Endothelial cell of umbilical vein (primary cell): ENCODE measurements around the gene CFAP65.

Experiments
- EZH2 ChIP-seq: IDR thresholded peaks from 2 replicates; pipeline ENCODE4 v1.6.1; 2012; ENCODE audit warnings: borderline replicate concordance, low read depth, mild to moderate bottlenecking, moderate library complexity, low read length, inconsistent platforms; ENCODE audit not compliant: severe bottlenecking
- FOS ChIP-seq: IDR thresholded peaks from 2 replicates; pipeline ENCODE4 v1.6.1; 2011; ENCODE audit warnings: mild to moderate bottlenecking, low read length, moderate library complexity, borderline replicate concordance; ENCODE audit not compliant: insufficient read depth
- JUN ChIP-seq: IDR thresholded peaks from 2 replicates; pipeline ENCODE4 v1.6.1; 2011; ENCODE audit warnings: borderline replicate concordance, low read depth; ENCODE audit not compliant: insufficient read length, insufficient read depth
- POLR2A ChIP-seq: IDR thresholded peaks from 2 replicates; pipeline ENCODE4 v1.6.1; 2012; ENCODE audit warnings: low read depth, mild to moderate bottlenecking, control low read depth, low read length
- TF ChIP-seq, protein P1 (sequence below), 2 donors: IDR thresholded peaks; 1 replicate in 1 of 2; 2 replicates in 1 of 2; pipeline ENCODE4 v1.5.1; 2011; ENCODE audit warnings: low read length in 2 of 2, mild to moderate bottlenecking in 2 of 2, moderate library complexity in 2 of 2, control low read depth in 1 of 2, inconsistent platforms in 1 of 2, low read depth in 1 of 2; ENCODE audit not compliant: insufficient read depth in 1 of 2; ENCODE audit errors: extremely low read depth in 1 of 2

DNA sequence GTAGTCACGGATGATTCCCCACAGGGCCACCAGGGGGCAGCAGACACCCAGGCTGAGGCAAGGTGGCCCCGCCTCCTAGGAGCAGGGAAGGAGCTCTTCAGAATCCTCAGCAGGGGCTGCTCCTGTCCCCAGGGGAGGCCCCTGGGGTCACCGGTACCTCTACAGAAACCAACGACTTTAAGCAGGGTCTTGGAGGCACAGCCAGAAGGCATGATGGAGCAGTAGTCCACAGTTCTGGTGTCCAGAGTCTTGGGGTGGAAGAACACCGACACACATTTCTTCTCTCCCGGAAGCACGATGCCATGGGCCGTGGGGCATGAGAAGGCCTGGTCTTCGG lies 11.5 kb downstream of the CFAP65 start:
- no peak for TF ChIP-seq JUN
- no peak for TF ChIP-seq EZH2
- no peak for TF ChIP-seq POLR2A
- TF ChIP-seq, protein P1, sequence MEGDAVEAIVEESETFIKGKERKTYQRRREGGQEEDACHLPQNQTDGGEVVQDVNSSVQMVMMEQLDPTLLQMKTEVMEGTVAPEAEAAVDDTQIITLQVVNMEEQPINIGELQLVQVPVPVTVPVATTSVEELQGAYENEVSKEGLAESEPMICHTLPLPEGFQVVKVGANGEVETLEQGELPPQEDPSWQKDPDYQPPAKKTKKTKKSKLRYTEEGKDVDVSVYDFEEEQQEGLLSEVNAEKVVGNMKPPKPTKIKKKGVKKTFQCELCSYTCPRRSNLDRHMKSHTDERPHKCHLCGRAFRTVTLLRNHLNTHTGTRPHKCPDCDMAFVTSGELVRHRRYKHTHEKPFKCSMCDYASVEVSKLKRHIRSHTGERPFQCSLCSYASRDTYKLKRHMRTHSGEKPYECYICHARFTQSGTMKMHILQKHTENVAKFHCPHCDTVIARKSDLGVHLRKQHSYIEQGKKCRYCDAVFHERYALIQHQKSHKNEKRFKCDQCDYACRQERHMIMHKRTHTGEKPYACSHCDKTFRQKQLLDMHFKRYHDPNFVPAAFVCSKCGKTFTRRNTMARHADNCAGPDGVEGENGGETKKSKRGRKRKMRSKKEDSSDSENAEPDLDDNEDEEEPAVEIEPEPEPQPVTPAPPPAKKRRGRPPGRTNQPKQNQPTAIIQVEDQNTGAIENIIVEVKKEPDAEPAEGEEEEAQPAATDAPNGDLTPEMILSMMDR (IDR thresholded peaks at IDR 0.05; ENCODE audit: extremely low read depth in 1 of 2, insufficient read depth in 1 of 2, low read depth in 1 of 2, low read length in 2 of 2) = peak; percentile 85 to 97
- TF ChIP-seq FOS = no peak
